GM18907 (cell line): ENCODE measurements around the gene SPDYE3.
"Not testable (repeated sequence)": the region's sequence is repeated elsewhere in the genome, so short reads cannot be mapped to it uniquely, and the experiment has no call there.

Source experiments
- ATAC-seq: cut with Tn5 transposase; IDR thresholded peaks from one replicate; pipeline ENCODE4 v1.9.1; 2021; ENCODE audit warnings: mild to moderate bottlenecking, moderate library complexity; ENCODE audit not compliant: unreplicated experiment

Gene SPDYE3

GRCh38 chr7:100348805-100349204 lies 41.3 kb downstream of the SPDYE3 start:
- no peak for ATAC-seq

- ATAC-seq = no peak
These were observed 42.3 kb downstream of the SPDYE3 start for GRCh38 chr7:100349757-100350156.

DNA sequence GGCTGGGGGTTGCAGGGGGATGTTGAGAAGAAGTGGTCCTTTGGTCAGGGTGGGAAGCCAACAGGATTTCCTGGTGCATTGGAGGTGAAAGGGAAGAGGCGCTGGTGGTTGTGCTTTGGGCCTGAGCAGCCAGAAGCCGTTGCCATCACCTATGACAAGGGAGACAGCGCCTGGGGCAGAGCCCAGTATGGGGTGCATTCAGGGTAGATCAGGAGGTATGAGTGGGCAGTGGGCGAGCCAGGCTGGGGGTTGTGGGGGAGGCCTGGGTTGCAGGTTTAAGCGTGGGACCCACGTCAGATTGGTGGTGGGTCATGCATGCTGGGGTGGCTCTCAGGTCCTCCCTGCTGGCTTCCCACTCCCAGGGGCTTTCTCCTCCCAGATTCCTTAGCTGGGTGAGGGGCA lies 44.2 kb downstream of the SPDYE3 start:
- ATAC-seq = no peak

GRCh38 chr7:100352230-100352781 lies 44.8 kb downstream of the SPDYE3 start:
- ATAC-seq = not testable (repeated sequence)

DNA sequence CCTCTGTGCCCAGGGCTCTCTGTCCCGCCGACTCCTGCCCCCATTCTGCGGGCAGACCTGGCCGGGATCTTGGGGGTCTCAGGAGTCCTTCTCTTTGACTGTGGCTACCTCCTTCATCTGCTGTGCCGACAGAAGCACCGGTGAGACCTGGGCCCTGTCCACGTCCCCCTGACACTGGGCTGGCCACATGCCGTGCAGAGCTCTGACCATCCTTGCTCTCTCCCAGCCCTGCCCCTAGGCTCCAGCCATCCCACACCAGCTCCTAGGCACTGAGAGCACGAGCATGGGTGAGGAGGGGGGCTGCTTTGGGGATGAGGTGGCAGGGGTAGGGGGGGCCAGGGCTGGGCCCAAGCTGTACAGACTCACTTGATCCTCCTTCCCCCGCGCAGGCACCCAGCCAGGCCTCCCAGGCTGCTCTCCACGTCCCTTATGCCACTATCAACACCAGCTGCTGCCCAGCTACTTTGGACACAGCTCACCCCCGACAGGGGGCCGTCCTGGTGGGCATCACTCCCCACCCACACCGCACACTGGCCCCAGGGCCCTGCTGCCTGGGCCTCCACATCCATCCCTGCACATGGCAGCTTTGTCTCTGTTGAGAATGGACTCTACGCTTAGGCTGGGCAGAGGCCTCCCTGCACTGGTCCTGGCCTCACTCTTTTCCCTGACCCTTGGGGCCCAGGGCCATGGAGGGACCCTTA lies 45.6 kb downstream of the SPDYE3 start:
- no peak for ATAC-seq

GRCh38 chr7:100353685-100354330 lies 46.3 kb downstream of the SPDYE3 start:
- ATAC-seq = no peak

DNA sequence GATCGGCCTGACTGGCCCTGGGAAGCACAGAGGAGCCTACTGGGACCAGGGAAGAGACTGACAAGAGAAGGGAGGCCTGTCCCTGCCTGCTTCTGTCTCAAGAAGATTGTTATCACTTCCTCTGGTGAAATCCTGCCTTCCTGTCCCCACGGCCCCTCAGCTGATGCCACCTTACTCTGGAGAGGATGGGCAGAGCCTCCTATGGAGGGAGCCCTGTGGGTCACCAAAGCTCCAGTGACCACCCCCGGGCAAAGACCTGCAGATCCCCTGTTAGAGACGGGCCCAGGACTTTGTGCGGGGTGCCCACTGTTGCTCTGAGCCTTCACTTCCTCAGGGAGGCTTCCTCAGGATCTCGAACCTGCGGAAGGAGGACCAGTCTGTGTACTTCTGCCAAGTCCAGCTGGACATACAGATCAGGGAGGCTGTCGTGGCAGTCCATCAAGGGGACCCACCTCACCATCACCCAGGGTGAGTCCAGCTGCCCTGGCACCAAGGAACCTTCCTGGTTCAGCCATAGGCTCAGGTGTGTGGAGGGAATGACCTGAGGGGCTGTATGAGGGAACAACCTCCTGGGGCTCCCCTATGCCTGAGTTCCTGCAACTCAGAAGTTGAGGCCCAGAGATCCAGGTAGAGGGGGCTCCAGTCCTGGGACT lies 49.0 kb downstream of the SPDYE3 start:
- ATAC-seq = no peak

DNA sequence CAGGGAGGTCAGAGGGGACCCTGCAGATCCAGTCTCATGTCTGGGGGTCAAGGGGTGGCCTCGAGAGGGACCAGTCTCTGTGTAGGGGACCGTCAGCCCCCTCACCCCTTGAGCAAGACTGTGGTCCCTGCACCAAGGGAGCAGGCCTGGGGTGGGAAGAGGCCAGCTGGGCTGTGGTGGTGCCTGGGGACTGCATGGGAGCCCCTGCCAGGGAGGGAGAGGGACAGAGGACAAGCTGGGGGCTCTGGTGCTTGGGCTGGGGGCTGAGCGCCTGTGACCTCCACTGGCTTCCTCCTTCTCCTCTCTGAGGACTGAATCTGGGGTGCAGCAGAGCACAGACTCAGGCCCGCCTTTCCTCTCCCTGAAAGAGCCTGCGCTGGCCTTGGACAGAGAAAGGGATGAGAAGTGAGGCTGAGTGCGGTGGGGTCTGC lies 49.6 kb downstream of the SPDYE3 start:
- no peak for ATAC-seq

DNA sequence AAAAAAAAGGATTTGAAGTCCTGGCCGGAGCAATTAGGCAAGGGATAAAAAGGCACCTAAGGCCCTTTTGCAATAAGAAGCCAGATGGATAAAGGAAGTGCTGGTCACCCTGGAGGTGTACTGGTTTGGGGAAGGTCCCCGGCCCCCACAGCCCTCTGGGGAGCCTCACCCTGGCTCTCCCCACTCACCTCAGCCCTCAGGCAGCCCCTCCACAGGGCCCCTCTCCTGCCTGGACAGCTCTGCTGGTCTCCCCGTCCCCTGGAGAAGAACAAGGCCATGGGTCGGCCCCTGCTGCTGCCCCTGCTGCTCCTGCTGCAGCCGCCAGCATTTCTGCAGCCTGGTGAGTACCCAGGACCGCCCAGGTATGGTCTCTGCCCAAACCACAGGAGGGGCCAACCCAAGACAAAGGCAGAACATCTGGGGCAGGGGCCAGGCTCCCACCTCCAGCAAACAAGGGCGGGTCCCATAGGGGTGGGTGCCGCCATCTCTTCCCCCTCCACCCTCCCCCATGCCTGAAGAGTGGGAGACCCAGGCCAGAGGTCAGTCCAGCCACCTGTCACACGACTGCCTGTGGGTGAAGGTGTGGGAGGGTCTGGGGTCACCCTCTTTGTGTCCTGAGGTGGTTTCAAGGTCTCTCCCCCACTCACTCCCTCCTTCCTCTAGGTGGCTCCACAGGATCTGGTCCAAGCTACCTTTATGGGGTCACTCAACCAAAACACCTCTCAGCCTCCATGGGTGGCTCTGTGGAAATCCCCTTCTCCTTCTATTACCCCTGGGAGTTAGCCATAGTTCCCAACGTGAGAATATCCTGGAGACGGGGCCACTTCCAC lies 50.7 kb downstream of the SPDYE3 start, which contains the start of gene PILRB:
Gene PILRB, plus strand, starts transcription at position 91 of the 830 bp plus-strand sequence. Its CDS starts 186 bp downstream, at position 277.
- ATAC-seq = peak; percentile 43

- ATAC-seq = no peak
These were observed 51.3 kb downstream of the SPDYE3 start for GRCh38 chr7:100358857-100359212.

- ATAC-seq = no peak
These were observed 52.8 kb downstream of the SPDYE3 start for GRCh38 chr7:100360135-100360854.

GRCh38 chr7:100363098-100363497 lies 55.6 kb downstream of the SPDYE3 start:
- no peak for ATAC-seq

GRCh38 chr7:100363797-100364196 lies 56.3 kb downstream of the SPDYE3 start:
- not testable (repeated sequence) for ATAC-seq

- no peak for ATAC-seq
These were observed 57.0 kb downstream of the SPDYE3 start for GRCh38 chr7:100364480-100364879.

- peak; percentile 7 for ATAC-seq
These were observed 58.5 kb downstream of the SPDYE3 start for GRCh38 chr7:100365998-100366367.

GRCh38 chr7:100366411-100367250 lies 59.1 kb downstream of the SPDYE3 start:
- ATAC-seq = no peak

GRCh38 chr7:100367251-100367620 lies 59.7 kb downstream of the SPDYE3 start:
- ATAC-seq = no peak

DNA sequence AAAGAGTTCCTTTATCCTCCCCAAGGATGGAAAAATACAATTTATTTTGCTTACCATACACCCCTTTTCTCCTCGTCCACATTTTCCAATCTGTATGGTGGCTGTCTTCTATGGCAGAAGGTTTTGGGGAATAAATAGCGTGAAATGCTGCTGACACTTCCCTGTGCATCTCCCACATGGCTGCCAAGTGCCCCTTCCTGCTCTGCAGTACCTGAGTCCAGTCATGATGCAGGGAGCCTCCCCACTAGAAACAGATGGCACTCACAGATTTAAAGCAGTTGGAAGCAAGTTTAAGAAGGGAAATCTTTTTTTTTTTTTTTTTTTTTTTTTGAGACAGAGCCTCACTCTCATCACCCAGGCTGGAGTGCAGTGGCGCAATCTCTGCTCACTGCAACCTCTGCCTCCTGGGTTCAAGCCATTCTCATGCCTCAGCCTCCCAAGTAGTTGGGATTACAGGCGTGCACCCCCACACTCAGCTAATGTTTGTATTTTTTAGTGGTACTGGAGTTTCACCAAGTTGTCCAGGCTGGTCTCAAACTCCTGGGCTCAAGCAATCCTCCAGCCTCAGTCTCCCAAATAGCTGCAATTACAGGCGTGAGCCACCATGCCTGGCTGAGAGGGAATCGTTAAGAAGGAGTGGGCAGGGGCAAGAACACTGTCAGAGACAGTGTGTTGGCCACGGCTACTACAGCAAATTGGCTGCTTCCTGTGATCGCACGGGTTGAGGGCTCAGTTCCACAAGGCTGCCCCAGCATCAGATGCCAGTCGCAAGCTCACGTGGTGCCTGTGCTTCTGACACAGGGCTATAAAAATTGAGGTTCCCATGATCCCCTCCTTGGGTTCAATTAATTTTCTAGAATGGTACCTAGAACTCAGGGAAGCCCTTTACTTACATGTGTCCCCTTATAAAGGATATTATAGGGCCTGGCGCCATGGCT lies 60.4 kb downstream of the SPDYE3 start:
- no peak for ATAC-seq
